HK-2 (cell line): ENCODE data around the gene CAMK4.

ENCODE experiments used
- DNase-seq: peaks from one replicate; pipeline ENCODE4 v3.0.0-alpha.2; 2018; ENCODE audit not compliant: unreplicated experiment

Gene CAMK4

GRCh38 chr5:111532886-111533582 lies 308.9 kb downstream of the CAMK4 start:
- DNase-seq: no peak

GRCh38 chr5:111535879-111536549 lies 311.8 kb downstream of the CAMK4 start:
- DNase-seq: no peak

GRCh38 chr5:111537141-111538024 lies 313.2 kb downstream of the CAMK4 start:
- no peak for DNase-seq
